22Rv1 (cell line): ENCODE results near the gene KLHL2.

Experiments
- H3K27ac ChIP-seq: fragments of 450-650 bp; 2 replicates; pipeline ENCODE4 v1.5.1; 2017
- ZFX ChIP-seq: fragments of 450-650 bp; IDR thresholded peaks from 2 replicates; pipeline ENCODE4 v1.6.1; 2017; ENCODE audit warnings: antibody characterized with exemption, borderline replicate concordance
- TF ChIP-seq, protein P1 (sequence below): fragments of 450-650 bp; IDR thresholded peaks from 2 replicates; pipeline ENCODE4 v1.5.1; 2017; ENCODE audit warnings: mild to moderate bottlenecking

KLHL2 gene

DNA sequence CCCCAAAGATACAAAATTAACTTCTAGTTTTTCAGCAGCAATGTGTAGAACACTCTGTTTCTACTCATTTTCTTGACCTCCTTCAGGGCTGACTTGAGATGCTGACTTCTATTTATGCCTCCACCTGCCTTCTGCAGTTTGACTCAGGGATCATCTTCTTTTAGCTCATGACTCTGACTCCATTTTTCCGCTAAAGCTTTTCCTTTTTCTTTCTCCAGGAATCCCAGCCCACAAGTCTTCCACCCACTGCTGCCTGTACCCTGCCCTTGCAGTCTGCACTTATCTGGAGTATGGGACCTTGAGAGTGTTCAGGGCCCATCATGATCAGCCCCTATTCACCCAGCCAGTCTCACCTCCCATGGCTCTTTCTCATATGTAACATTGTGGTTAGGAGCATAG lies 14.9 kb upstream of the KLHL2 start:
- TF ChIP-seq, protein P1, sequence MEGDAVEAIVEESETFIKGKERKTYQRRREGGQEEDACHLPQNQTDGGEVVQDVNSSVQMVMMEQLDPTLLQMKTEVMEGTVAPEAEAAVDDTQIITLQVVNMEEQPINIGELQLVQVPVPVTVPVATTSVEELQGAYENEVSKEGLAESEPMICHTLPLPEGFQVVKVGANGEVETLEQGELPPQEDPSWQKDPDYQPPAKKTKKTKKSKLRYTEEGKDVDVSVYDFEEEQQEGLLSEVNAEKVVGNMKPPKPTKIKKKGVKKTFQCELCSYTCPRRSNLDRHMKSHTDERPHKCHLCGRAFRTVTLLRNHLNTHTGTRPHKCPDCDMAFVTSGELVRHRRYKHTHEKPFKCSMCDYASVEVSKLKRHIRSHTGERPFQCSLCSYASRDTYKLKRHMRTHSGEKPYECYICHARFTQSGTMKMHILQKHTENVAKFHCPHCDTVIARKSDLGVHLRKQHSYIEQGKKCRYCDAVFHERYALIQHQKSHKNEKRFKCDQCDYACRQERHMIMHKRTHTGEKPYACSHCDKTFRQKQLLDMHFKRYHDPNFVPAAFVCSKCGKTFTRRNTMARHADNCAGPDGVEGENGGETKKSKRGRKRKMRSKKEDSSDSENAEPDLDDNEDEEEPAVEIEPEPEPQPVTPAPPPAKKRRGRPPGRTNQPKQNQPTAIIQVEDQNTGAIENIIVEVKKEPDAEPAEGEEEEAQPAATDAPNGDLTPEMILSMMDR: no peak
- no peak for TF ChIP-seq ZFX
- no peak overlapping the region for H3K27ac ChIP-seq

DNA sequence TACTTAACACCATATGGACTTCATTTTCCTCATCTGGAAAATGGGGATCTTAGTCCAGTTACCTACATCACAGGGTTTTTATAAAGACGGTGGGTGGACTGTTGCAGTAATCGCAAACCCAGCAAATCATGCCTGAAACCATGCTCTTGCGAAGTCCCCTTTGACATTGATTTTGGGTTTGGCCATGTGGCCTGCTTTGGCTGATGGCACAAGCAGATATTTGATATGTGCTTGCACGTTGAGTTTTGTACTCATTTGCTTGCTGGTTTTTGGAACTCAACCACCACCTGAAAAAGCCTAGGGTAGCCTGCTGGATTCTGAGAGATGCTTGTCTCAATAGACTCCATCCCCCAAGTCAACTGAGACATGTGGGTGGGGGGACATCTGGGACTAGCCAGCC lies 14.4 kb upstream of the KLHL2 start:
- H3K27ac ChIP-seq: no peak overlapping the region
- TF ChIP-seq ZFX: no peak
- TF ChIP-seq, protein P1: no peak

- no peak overlapping the region for H3K27ac ChIP-seq
- TF ChIP-seq, protein P1: no peak
- TF ChIP-seq ZFX: no peak
Observed at GRCh38 chr4:165194368-165194767, 13.0 kb upstream of the KLHL2 start.

DNA sequence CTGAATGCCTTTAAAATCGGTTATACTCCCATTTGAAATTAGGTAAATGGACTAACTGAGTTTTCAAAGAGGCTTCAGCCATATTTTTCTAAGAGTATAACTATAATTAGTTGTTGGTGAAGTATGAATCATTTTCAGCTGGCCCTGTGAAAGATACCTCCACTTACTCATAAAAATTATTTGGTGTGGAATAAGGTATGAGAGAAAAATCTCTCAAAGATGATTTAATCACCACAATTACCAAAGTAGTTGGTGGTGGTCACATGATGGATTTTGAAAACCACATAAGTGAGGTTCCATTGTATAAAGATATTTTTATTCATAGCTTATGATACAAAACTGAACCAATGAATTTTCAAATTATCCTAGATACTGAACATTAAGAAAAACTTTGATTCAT lies 9.0 kb upstream of the KLHL2 start:
- no peak for TF ChIP-seq ZFX
- TF ChIP-seq, protein P1: no peak
- H3K27ac ChIP-seq: no peak overlapping the region

- TF ChIP-seq, protein P1: no peak
- TF ChIP-seq ZFX: no peak
- H3K27ac ChIP-seq: no peak overlapping the region
Observed at GRCh38 chr4:165199286-165199685, 8.1 kb upstream of the KLHL2 start.

DNA sequence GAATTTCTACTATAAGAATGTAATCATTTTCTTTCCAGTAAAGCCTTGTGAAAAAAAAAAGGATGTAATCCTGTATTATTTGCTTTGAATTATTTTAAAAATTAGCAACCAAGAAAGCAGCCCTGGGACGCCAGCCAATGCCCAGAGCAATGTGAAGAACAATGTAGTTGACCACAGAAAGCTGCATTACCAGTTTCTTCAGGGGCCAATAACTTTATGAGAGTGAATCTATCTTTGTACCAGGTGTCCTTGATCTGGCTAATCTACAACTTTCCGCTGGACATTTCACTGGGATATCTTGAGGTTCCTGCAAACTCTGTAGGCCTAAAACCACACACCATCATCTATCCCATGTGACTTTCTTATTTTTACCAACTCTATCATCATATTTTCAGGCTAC lies 7.6 kb upstream of the KLHL2 start:
- TF ChIP-seq ZFX: no peak
- TF ChIP-seq, protein P1: no peak
- H3K27ac ChIP-seq: no peak overlapping the region

DNA sequence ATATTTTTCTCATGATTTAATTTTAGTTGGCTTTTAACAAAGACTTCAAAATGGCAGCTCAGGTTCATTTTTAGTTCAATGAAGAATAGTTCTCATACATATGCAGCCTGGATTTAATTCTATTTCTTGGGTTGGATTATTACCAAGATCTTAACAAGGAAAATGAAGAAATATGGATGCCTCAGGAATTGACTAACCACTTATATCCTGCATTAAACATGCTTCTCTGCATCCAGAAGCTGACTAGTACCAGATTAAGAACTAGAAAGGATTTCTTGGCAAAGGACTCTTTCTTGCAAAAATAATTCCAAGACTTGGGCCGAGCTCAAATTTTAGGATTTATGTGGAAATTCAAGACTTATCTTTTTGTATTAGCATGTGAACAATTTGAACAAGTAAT lies 5.6 kb upstream of the KLHL2 start:
- H3K27ac ChIP-seq: no peak overlapping the region
- no peak for TF ChIP-seq ZFX
- TF ChIP-seq, protein P1: no peak
